Activated CD8-positive, alpha-beta T cell treated with anti-CD3 and anti-CD28 coated beads for 36 hours (primary cell): ENCODE data around the gene DAPK1. TPM values are rescaled to one million over a fixed set of nuclear protein-coding genes. Genes with fewer than 3 reads are reported as not detected.

ENCODE experiments used
- ATAC-seq: fragments of 200-7000 bp; cut with Tn5 transposase; one replicate; pipeline ENCODE4 v1.10.0; 2021; ENCODE audit warnings: mild to moderate bottlenecking, moderate library complexity
- CTCF ChIA-PET: fragments of 350-600 bp; sonication (Branson Sonifier 250); formaldehyde crosslinking; loops from one replicate; lab custom pipeline; 2021; ENCODE audit warnings: antibody characterized with exemption; lab: Charles Lee
- POLR2A ChIA-PET: fragments of 350-600 bp; sonication (Branson Sonifier 250); formaldehyde crosslinking; loops from one replicate; lab custom pipeline; 2021; ENCODE audit warnings: antibody characterized with exemption; lab: Charles Lee
- DNase-seq: peaks from one replicate; pipeline ENCODE4 v3.0.0-alpha.2; 2020
- H3K27ac Mint-ChIP-seq: one replicate; pipeline ENCODE4 v1.8.0; 2021; ENCODE audit warnings: mild to moderate bottlenecking, mixed read lengths
- H3K27me3 Mint-ChIP-seq: one replicate; pipeline ENCODE4 v1.8.0; 2021; ENCODE audit warnings: mixed read lengths
- H3K36me3 Mint-ChIP-seq: one replicate; pipeline ENCODE4 v1.8.0; 2021; ENCODE audit warnings: low read depth, mixed read lengths
- H3K4me1 Mint-ChIP-seq: one replicate; pipeline ENCODE4 v1.8.0; 2021; ENCODE audit warnings: low read depth, mixed read lengths
- H3K4me3 Mint-ChIP-seq: one replicate; pipeline ENCODE4 v1.8.0; 2021; ENCODE audit warnings: mild to moderate bottlenecking, moderate library complexity, mixed read lengths
- H3K9me3 Mint-ChIP-seq: one replicate; pipeline ENCODE4 v1.8.0; 2021; ENCODE audit warnings: mixed read lengths
- intact Hi-C: fragments of 100-400 bp; cut with micrococcal nuclease; formaldehyde crosslinking; loops from one replicate; pipeline ENCODE4 v1.10.0; 2022
- total RNA-seq, 2 experiments: library from RNA; stranded (reverse); gene quantifications; one replicate each; pipeline ENCODE4 v1.2.3, GENCODE V29; 2021
- TF ChIP-seq, protein P1 (sequence below): fragments of 200-600 bp; IDR thresholded peaks from one replicate; pipeline ENCODE4 v1.8.0; 2022; ENCODE audit warnings: antibody characterized with exemption, mild to moderate bottlenecking

The DAPK1 gene
- total RNA-seq, 2 experiments from 2014 or later = 1.7 to 2.1 TPM

DNA sequence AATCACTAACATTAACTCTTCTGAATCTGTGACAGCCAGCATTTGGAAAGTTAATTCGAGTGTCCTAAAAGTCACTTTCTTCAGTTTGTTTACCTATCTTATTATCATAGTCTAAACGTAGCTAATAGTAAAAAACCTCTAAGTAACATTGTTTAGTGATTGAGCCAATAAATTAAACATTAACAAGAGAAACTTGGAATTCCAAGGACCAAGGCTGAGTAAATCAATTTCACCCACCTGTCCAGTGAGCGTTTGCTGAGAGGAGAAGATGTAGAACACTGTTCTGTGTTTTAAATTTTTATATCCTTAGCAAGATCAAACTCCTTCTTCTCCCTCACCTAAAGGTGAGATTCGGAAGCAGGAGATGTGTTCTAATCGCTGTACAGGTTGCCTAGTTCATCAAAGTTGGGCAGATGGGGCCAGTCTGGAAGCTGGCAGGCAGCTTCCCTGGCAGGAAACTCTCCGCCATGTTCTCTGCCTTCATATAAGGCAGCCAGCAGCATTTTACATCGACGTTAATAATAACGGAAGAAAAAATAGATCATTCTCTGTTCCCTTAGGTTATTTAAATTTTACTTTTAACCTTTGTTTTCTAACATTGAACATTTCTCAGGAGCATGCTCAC lies 89.2 kb downstream of the DAPK1 start:
- ATAC-seq (no peak), DNase-seq (no peak)
- no peak overlapping the region for H3K4me3 Mint-ChIP-seq
- no peaks in the 10 kb centered on the region for H3K9me3 Mint-ChIP-seq
- POLR2A ChIA-PET = no interaction called here
- CTCF ChIA-PET = no interaction called here
- no peaks in the 10 kb centered on the region for H3K36me3 Mint-ChIP-seq
- no peak overlapping the region for H3K27ac Mint-ChIP-seq
- H3K4me1 Mint-ChIP-seq = no peaks in the 10 kb centered on the region
- intact Hi-C loops = no loop called here
- peaks cover 1% of the 10 kb centered on the region for H3K27me3 Mint-ChIP-seq
- TF ChIP-seq, protein P1, sequence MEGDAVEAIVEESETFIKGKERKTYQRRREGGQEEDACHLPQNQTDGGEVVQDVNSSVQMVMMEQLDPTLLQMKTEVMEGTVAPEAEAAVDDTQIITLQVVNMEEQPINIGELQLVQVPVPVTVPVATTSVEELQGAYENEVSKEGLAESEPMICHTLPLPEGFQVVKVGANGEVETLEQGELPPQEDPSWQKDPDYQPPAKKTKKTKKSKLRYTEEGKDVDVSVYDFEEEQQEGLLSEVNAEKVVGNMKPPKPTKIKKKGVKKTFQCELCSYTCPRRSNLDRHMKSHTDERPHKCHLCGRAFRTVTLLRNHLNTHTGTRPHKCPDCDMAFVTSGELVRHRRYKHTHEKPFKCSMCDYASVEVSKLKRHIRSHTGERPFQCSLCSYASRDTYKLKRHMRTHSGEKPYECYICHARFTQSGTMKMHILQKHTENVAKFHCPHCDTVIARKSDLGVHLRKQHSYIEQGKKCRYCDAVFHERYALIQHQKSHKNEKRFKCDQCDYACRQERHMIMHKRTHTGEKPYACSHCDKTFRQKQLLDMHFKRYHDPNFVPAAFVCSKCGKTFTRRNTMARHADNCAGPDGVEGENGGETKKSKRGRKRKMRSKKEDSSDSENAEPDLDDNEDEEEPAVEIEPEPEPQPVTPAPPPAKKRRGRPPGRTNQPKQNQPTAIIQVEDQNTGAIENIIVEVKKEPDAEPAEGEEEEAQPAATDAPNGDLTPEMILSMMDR = no peak

- TF ChIP-seq, protein P1 = no peak
These were observed 89.7 kb downstream of the DAPK1 start for GRCh38 chr9:87587356-87587745.

DNA sequence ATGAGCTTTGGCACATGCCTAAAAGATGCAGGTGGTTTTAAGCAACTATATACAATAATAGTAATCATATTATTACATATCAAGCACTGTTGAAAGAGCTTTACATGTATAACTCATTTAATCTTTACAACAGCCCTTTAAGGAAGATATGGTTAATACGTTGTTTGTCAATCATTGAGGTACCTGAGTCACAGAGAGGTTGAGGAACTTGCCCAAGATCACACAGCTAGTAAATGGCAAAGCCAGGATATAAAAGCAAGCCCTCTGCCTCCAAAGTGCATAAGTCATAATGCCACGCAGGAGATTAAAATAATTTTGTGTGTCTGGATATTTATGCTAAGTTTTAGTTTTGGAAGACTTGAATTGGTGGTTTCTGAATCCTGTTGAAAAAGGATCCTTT lies 90.2 kb downstream of the DAPK1 start:
- intact Hi-C loops = no loop called here
- H3K4me3 Mint-ChIP-seq = no peak overlapping the region
- no peaks in the 10 kb centered on the region for H3K9me3 Mint-ChIP-seq
- ChIA-PET POLR2A (no interaction called here), CTCF (no interaction called here)
- no peaks in the 10 kb centered on the region for H3K36me3 Mint-ChIP-seq
- H3K27ac Mint-ChIP-seq = no peak overlapping the region
- no peaks in the 10 kb centered on the region for H3K4me1 Mint-ChIP-seq
- ATAC-seq (no peak), DNase-seq (no peak)
- TF ChIP-seq, protein P1 = no peak
- H3K27me3 Mint-ChIP-seq = peaks cover 1% of the 10 kb centered on the region

More at GRCh38 chr9:87587356-87587745, 89.7 kb downstream of the DAPK1 start:
- ATAC-seq (no peak), DNase-seq (no peak)
- CTCF ChIA-PET = no interaction called here
- POLR2A ChIA-PET = no interaction called here
- Mint-ChIP-seq H3K4me1 (no peaks in the 10 kb centered on the region), H3K36me3 (no peaks in the 10 kb centered on the region), H3K4me3 (no peak overlapping the region), H3K27ac (no peak overlapping the region), H3K9me3 (no peaks in the 10 kb centered on the region), H3K27me3 (peaks cover 1% of the 10 kb centered on the region)
- intact Hi-C loops = no loop called here

GRCh38 chr9:87588339-87588738 lies 90.7 kb downstream of the DAPK1 start:
- H3K4me1 Mint-ChIP-seq = no peaks in the 10 kb centered on the region
- H3K27me3 Mint-ChIP-seq = peaks cover 1% of the 10 kb centered on the region
- no peaks in the 10 kb centered on the region for H3K9me3 Mint-ChIP-seq
- TF ChIP-seq, protein P1 = no peak
- DNase-seq = no peak
- H3K27ac Mint-ChIP-seq = no peak overlapping the region
- no peak for ATAC-seq
- POLR2A ChIA-PET = no interaction called here
- CTCF ChIA-PET = no interaction called here
- H3K4me3 Mint-ChIP-seq = no peak overlapping the region
- intact Hi-C loops = no loop called here
- no peaks in the 10 kb centered on the region for H3K36me3 Mint-ChIP-seq

DNA sequence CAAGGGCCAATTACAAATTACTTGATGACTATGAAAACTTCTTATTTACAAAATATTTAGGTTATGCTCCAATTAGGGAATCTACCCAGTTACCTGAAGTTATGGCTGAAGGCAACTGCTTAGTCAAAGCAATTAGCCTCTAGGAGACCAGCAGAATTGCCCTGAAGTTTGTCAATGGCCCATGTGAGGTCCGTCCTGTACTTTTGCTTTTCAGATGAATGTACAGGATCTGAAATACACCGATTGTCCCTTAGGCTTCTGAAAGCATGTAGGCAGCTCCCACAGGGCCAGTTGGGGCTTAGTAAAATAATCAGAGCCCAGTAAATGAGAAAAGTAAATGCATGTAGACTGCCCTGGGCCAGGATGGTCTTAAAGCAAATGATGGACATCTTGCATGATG lies 93.3 kb downstream of the DAPK1 start:
- ChIA-PET POLR2A (no interaction called here), CTCF (no interaction called here)
- H3K36me3 Mint-ChIP-seq = no peaks in the 10 kb centered on the region
- no peak overlapping the region for H3K27ac Mint-ChIP-seq
- no peak overlapping the region for H3K4me3 Mint-ChIP-seq
- TF ChIP-seq, protein P1 = no peak
- H3K4me1 Mint-ChIP-seq = no peaks in the 10 kb centered on the region
- ATAC-seq = no peak
- no peaks in the 10 kb centered on the region for H3K9me3 Mint-ChIP-seq
- no peak for DNase-seq
- H3K27me3 Mint-ChIP-seq = no peaks in the 10 kb centered on the region
- intact Hi-C loops = no loop called here
